ENCODE measurements around the gene OR51M1. TPM values are rescaled to one million over a fixed set of nuclear protein-coding genes. Genes with fewer than 3 reads are reported as not detected.

The OR51M1 gene
- total RNA-seq, 2 donors from 2014 or later, result 0.91 TPM; not detected in 1

DNA sequence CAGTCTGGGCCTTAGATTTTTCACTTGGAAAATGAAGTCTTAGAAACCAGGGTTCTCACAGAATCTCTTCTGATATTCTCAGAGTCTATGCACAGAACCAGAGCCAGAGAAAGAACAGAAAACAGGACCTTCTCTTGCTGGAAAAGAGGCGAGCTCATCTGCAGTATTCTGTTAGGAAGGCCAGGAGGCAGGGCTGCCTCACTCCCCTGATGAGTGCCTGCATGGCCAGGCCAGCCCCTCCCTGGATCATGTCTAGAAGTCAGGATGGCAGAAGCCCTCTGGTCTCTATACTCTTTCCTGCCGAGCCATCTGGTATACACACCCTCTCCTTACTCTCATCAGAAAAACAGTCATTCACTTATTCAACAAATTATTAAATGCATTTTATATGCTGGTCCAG lies 723 bp downstream of the OR51M1 start:
- intact Hi-C loops (cut with DNase I), result no loop called here
- H3K27me3 ChIP-seq (replicated peaks; ENCODE audit: insufficient read depth), result no peaks in the 10 kb centered on the region
- TF ChIP-seq CTCF (IDR thresholded peaks at IDR 0.05), result no peak
- TF ChIP-seq POLR2A (IDR thresholded peaks at IDR 0.05), result no peak
- TF ChIP-seq POLR2AphosphoS5 (IDR thresholded peaks at IDR 0.05), result no peak
- no peak overlapping the region for H3K4me3 ChIP-seq
- H3K36me3 ChIP-seq, result no peaks in the 10 kb centered on the region
- no peaks in the 10 kb centered on the region for H3K4me1 ChIP-seq (replicated peaks)
- no peak overlapping the region for H3K27ac ChIP-seq
- DNase-seq (ENCODE audit: low spot score), result no peak
- H3K9me3 ChIP-seq, result no peaks in the 10 kb centered on the region
- WGBS, result 67% methylated on average over 2 of the region's 2 CpGs

DNA sequence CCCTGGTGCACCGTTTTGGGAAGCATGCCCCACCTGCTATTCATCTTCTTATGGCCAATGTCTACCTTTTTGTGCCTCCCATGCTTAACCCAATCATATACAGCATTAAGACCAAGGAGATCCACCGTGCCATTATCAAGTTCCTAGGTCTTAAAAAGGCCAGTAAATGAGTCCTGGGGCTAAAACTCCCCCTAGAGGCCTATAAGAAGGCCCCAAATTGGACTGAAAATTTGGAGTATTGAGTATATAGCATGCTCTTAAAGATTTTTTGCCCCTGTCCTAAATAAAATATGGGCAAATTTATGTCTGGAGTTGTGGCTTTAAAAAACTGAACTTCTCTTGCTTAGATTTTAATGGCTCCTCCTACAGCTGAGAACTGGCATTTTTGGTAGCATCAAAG lies 6.6 kb downstream of the OR51M1 start:
- intact Hi-C loops (cut with DNase I), result no loop called here
- 79% methylated on average over 2 of the region's 2 CpGs for WGBS
- no peak for TF ChIP-seq POLR2AphosphoS5 (IDR thresholded peaks at IDR 0.05)
- TF ChIP-seq POLR2A (IDR thresholded peaks at IDR 0.05), result no peak
- TF ChIP-seq CTCF (IDR thresholded peaks at IDR 0.05), result no peak
- Histone ChIP-seq H3K9me3 (no peaks in the 10 kb centered on the region), H3K4me3 (no peak overlapping the region), H3K27me3 (replicated peaks; ENCODE audit: insufficient read depth) (no peaks in the 10 kb centered on the region), H3K36me3 (no peaks in the 10 kb centered on the region), H3K27ac (no peak overlapping the region), H3K4me1 (replicated peaks) (no peaks in the 10 kb centered on the region)
- no peak for DNase-seq (ENCODE audit: low spot score)

DNA sequence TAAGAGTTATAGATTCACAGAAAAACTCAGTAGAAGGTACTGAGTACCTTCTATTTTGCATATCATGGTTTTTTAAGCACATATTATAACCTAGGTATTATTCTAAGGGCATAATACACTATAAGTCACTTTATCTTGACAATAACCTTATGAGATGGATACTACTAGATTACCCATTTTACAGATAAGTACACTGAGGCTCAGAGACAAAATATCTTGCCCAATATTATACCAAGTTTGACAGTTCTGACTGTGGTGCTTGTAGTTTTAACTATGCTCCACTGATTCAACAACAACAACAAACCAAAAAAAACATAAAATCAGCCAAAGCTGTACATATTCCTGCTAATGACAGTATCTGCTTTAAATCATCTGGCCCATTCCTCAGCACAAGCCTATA lies 10.5 kb downstream of the OR51M1 start:
- H3K9me3 ChIP-seq, result no peaks in the 10 kb centered on the region
- H3K4me1 ChIP-seq (replicated peaks), result no peaks in the 10 kb centered on the region
- no peaks in the 10 kb centered on the region for H3K27me3 ChIP-seq (replicated peaks; ENCODE audit: insufficient read depth)
- H3K4me3 ChIP-seq, result no peak overlapping the region
- H3K27ac ChIP-seq, result no peak overlapping the region
- intact Hi-C loops (cut with DNase I), result no loop called here
- no peak for DNase-seq (ENCODE audit: low spot score)
- TF ChIP-seq POLR2A (IDR thresholded peaks at IDR 0.05) (no peak), CTCF (IDR thresholded peaks at IDR 0.05) (no peak), POLR2AphosphoS5 (IDR thresholded peaks at IDR 0.05) (no peak)
- no peaks in the 10 kb centered on the region for H3K36me3 ChIP-seq

DNA sequence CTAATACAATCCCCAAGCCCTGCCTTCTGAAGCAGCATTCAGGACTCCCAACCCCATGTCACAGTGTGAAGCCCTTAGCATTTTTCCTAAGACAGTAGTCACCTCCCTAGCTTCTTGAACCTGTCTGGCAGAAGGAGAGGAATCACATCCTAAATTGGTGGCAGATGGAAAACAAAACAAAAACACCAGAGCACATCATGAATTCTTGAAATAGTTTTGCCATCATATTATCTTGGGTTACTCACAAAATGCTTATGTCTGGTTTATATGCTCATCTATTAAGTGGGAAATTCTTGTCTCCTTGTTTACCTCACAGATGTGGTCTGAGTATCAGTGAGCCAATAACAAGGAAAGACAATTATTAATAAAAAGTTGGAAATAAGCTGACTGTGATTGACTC lies 15.3 kb downstream of the OR51M1 start:
- Histone ChIP-seq H3K9me3 (no peaks in the 10 kb centered on the region), H3K27me3 (replicated peaks; ENCODE audit: insufficient read depth) (no peaks in the 10 kb centered on the region), H3K36me3 (no peaks in the 10 kb centered on the region), H3K4me3 (no peak overlapping the region), H3K4me1 (replicated peaks) (no peaks in the 10 kb centered on the region), H3K27ac (no peak overlapping the region)
- DNase-seq (ENCODE audit: low spot score), result no peak
- TF ChIP-seq POLR2AphosphoS5 (IDR thresholded peaks at IDR 0.05) (no peak), POLR2A (IDR thresholded peaks at IDR 0.05) (no peak), CTCF (IDR thresholded peaks at IDR 0.05) (no peak)
- intact Hi-C loops (cut with DNase I), result no loop called here

DNA sequence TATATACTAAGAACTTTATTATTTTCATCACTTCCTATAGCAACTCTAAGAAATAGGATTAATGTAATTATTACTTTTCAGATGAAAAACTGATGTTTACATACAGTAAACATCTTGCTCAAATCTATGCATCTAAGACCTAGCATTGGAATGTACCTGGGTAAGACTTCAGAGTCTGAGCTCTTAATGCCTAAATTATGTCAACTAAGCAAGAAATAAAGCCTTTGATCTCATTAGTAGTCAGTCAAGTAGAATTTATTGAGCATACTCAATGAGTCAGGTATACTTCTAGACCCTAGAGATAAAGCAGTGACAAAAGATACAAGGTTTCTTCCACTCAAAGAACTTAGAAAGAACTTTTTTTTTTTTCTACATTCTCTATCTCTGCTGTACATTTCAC lies 21.6 kb downstream of the OR51M1 start:
- intact Hi-C loops (cut with DNase I), result no loop called here
- Histone ChIP-seq H3K4me3 (no peak overlapping the region), H3K27ac (no peak overlapping the region), H3K27me3 (replicated peaks; ENCODE audit: insufficient read depth) (no peaks in the 10 kb centered on the region), H3K4me1 (replicated peaks) (no peaks in the 10 kb centered on the region), H3K36me3 (no peaks in the 10 kb centered on the region), H3K9me3 (no peaks in the 10 kb centered on the region)
- no peak for DNase-seq (ENCODE audit: low spot score)
- no peak for TF ChIP-seq CTCF (IDR thresholded peaks at IDR 0.05)
- TF ChIP-seq POLR2A (IDR thresholded peaks at IDR 0.05), result no peak
- TF ChIP-seq POLR2AphosphoS5 (IDR thresholded peaks at IDR 0.05), result no peak
